GM12878 (cell line): ENCODE measurements around the gene TDP1. TPM values are rescaled to one million over a fixed set of nuclear protein-coding genes. Genes with fewer than 3 reads are reported as not detected.

Experiments used
- ATAC-seq: fragments of 200-7000 bp; cut with Tn5 transposase; 3 replicates; pipeline ENCODE4 v1.9.1; 2020; ENCODE audit warnings: mild to moderate bottlenecking, moderate library complexity
- BruUV-seq: library from RNA; stranded (reverse); fragments of 400-500 nt; replicated peaks from 2 replicates; lab custom pipeline; 2021; lab: Mats Ljungman, UMichigan
- CTCF ChIA-PET: fragments of 300-600 bp; sonication (Branson Sonifier 250); formaldehyde crosslinking; extraction: SDS; loops from one replicate; lab custom pipeline; 2021; ENCODE audit warnings: inconsistent platforms; lab: Yijun Ruan, JAX
- POLR2A ChIA-PET: fragments of 350-600 bp; formaldehyde crosslinking; extraction: SDS; loops from one replicate; lab custom pipeline; 2021; ENCODE audit warnings: inconsistent platforms; lab: Charles Lee
- RAD21 ChIA-PET: fragments of 300-600 bp; sonication (Branson Sonifier 250); formaldehyde crosslinking; loops from one replicate; lab custom pipeline; 2023; ENCODE audit warnings: antibody characterized with exemption; ENCODE audit not compliant: unreplicated experiment; lab: Charles Lee
- SMC1A ChIA-PET: fragments of 300-600 bp; sonication (Branson Sonifier 250); formaldehyde crosslinking; loops from one replicate; lab custom pipeline; 2023; ENCODE audit not compliant: unreplicated experiment, uncharacterized antibody; lab: Charles Lee
- DNase-seq: peaks from one replicate; pipeline ENCODE4 v3.0.0-alpha.2; 2011; ENCODE audit warnings: low read depth, low spot score
- FAIRE-seq: peaks from 3 replicates; lab custom pipeline; 2011; peaks lifted over from hg19 to GRCh38; lab: Jason Lieb, UNC
- H2AFZ ChIP-seq: 2 replicates; pipeline ENCODE4 v1.6.0; 2011; ENCODE audit warnings: low read depth, low read length, control low read depth; ENCODE audit not compliant: control insufficient read depth
- H3K27ac ChIP-seq: 2 replicates; pipeline ENCODE4 v1.5.1; 2011; ENCODE audit warnings: control low read depth; ENCODE audit not compliant: control insufficient read depth, insufficient read depth
- H3K27me3 ChIP-seq, 2 experiments: replicated peaks in 1 of 2; 2 replicates each; pipeline versions ENCODE4 v1.6.0 to v1.6.1; 2011; ENCODE audit warnings: low read length in 1 of 2; ENCODE audit not compliant: control insufficient read depth in 2 of 2, insufficient read depth in 2 of 2
- H3K36me3 ChIP-seq, 2 experiments: 2 replicates each; pipeline ENCODE4 v1.5.1; 2011; ENCODE audit warnings: low read length in 1 of 2; ENCODE audit not compliant: control insufficient read depth in 2 of 2, insufficient read depth in 2 of 2
- H3K4me1 ChIP-seq: 2 replicates; pipeline ENCODE4 v1.6.1; 2011; ENCODE audit warnings: mild to moderate bottlenecking, low read length, moderate library complexity, mixed read lengths; ENCODE audit not compliant: control insufficient read depth, insufficient read depth
- H3K4me2 ChIP-seq: 2 replicates; pipeline ENCODE4 v1.6.0; 2011; ENCODE audit warnings: control low read depth; ENCODE audit not compliant: control insufficient read depth, insufficient read depth
- H3K4me3 ChIP-seq: fragments of 200-600 bp; sonication (generic); 2 replicates; pipeline ENCODE4 v1.5.1; 2016
- H3K79me2 ChIP-seq: 2 replicates; pipeline ENCODE4 v1.6.0; 2011; ENCODE audit warnings: low read length; ENCODE audit not compliant: control insufficient read depth, insufficient read depth
- H3K9ac ChIP-seq: 2 replicates; pipeline ENCODE4 v1.8.0; 2011; ENCODE audit warnings: low read length, control low read depth, mixed read lengths; ENCODE audit not compliant: control insufficient read depth, insufficient read depth
- H3K9me3 ChIP-seq: replicated peaks from 3 replicates; pipeline ENCODE4 v1.5.1; 2011; ENCODE audit warnings: mild to moderate bottlenecking, low read length; ENCODE audit not compliant: control insufficient read depth, insufficient read depth
- H4K20me1 ChIP-seq: 2 replicates; pipeline ENCODE4 v1.6.0; 2011; ENCODE audit not compliant: control insufficient read depth, insufficient read depth
- BMI1 ChIP-seq: fragments of 450-650 bp; IDR thresholded peaks from 2 replicates; pipeline ENCODE4 v1.6.1; 2016; ENCODE audit warnings: mild to moderate bottlenecking, moderate library complexity, borderline replicate concordance
- ETV6 ChIP-seq, 2 experiments: fragments of 450-650 bp in 1 of 2; IDR thresholded peaks in 1 of 2; conservative IDR thresholded peaks in 1 of 2; 2 replicates each; pipeline ENCODE4 v1.6.1; 2014; ENCODE audit warnings: antibody characterized with exemption in 1 of 2, borderline replicate concordance in 1 of 2, low read depth in 1 of 2, mild to moderate bottlenecking in 1 of 2, moderate library complexity in 1 of 2
- HDAC6 ChIP-seq: fragments of 200-600 bp; sonication (generic); IDR thresholded peaks from one replicate; pipeline ENCODE4 v1.8.0; 2017; ENCODE audit warnings: antibody characterized with exemption; ENCODE audit not compliant: unreplicated experiment
- IKZF1 ChIP-seq: fragments of 450-650 bp; conservative IDR thresholded peaks from 2 replicates; pipeline ENCODE4 v1.6.1; 2017; ENCODE audit warnings: antibody characterized with exemption, mild to moderate bottlenecking
- PAX8 ChIP-seq: fragments of 450-650 bp; IDR thresholded peaks from 2 replicates; pipeline ENCODE4 v1.6.1; 2017; ENCODE audit warnings: mild to moderate bottlenecking, moderate library complexity
- PML ChIP-seq: IDR thresholded peaks from 2 replicates; pipeline ENCODE4 v1.6.1; 2012; ENCODE audit warnings: low read length, inconsistent platforms
- ZSCAN29 ChIP-seq: fragments of 450-650 bp; IDR thresholded peaks from 2 replicates; pipeline ENCODE4 v1.6.1; 2017; ENCODE audit warnings: mild to moderate bottlenecking, moderate library complexity
- WGBS: methylation state at CpG from one replicate; pipeline ENCODE4 v1.1.6; 2016; ENCODE audit warnings: low lambda C conversion rate; ENCODE audit not compliant: insufficient replicate concordance, insufficient coverage; ENCODE audit errors: missing lambda C conversion rate; 5-methylcytosine and 5-hydroxymethylcytosine counted together
- in situ Hi-C: fragments of 300-500 bp; cut with MboI; formaldehyde crosslinking; loops from 9 replicates; pipeline ENCODE4 v1.14.3; 2018; ENCODE audit warnings: mixed read lengths
- intact Hi-C: fragments of 100-400 bp; cut with micrococcal nuclease; formaldehyde crosslinking; loops from one replicate; pipeline ENCODE4 v1.14.2; 2022; ENCODE audit not compliant: unreplicated experiment
- polyA plus RNA-seq, 11 experiments: library from polyadenylated mRNA; depleted of rRNA in 4 of 11; unstranded in 6 of 11; stranded (reverse) in 5 of 11; fragments of >200 nt; fragmentation: Nextera tagmentation in 4 of 11; fragmentation: Illumina TruSeq in 1 of 11; extraction: Ambion mirVana in 4 of 11; extraction: Trizol in 1 of 11; gene quantifications; 1 replicate in 1 of 11; 2 replicates in 10 of 11; pipeline versions ENCODE4 v1.2.1 to v1.2.3, GENCODE V29; 2011 to 2016; ENCODE audit warnings: inconsistent platforms in 2 of 11, missing spikeins in 2 of 11, low read depth in 1 of 11
- total RNA-seq, 4 experiments: library from RNA; depleted of rRNA in 3 of 4; stranded (reverse); fragments of >200 nt in 3 of 4; fragmentation: Illumina TruSeq in 1 of 4; extraction: Trizol in 1 of 4; gene quantifications; 2 replicates each; pipeline versions ENCODE4 v1.2.1 to v1.2.3, GENCODE V29; 2013 to 2021
- TF ChIP-seq, protein P1 (sequence below): fragments of 450-650 bp; IDR thresholded peaks from 2 replicates; pipeline ENCODE4 v1.6.1; 2016; ENCODE audit warnings: mild to moderate bottlenecking
- TF ChIP-seq, protein P2 (sequence below): IDR thresholded peaks from 2 replicates; pipeline ENCODE4 v1.6.1; 2012; ENCODE audit warnings: improper control_type of control experiment, low read depth, low read length; ENCODE audit not compliant: insufficient replicate concordance
- TF ChIP-seq, protein P3 (sequence below): fragments of 450-650 bp; IDR thresholded peaks from 2 replicates; pipeline ENCODE4 v1.6.1; 2017; ENCODE audit warnings: antibody characterized with exemption, mild to moderate bottlenecking, moderate library complexity

The TDP1 gene
- total and polyA plus RNA-seq, 10 of the 15 experiments (the other 5 are each of a cell fraction or from before 2014, with no cell fraction given) = 40.2 to 60.4 (median 54.1) TPM

DNA sequence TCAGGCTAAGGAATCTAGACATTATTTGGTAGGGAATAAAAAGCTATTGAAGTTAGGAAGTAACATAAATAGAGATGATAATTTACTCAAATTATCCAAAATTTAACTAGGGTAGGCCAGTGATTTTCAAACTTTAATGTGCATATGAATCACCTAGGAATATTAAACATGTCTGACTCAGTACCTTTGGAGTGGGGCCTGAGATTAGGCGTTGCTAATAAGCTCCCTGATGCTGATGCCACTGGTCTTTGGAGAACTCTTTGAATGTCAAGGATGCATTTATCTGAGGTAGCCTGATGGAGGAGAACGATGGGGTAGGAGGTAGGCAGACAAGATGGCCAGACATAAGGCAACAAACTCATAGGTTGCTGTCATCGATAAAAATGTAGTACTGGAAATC is 34.4 kb upstream of the TDP1 start:
- Histone ChIP-seq H3K4me3 (no peak overlapping the region), H3K9ac (no peak overlapping the region), H3K36me3 (no peaks in the 10 kb centered on the region), H3K4me2 (no peak overlapping the region), H3K27me3 (no peaks in the 10 kb centered on the region), H3K27ac (no peak overlapping the region), H2AFZ (no peak overlapping the region), H4K20me1 (no peaks in the 10 kb centered on the region), H3K4me1 (no peaks in the 10 kb centered on the region), H3K79me2 (no peaks in the 10 kb centered on the region), H3K9me3 (no peaks in the 10 kb centered on the region)
- intact Hi-C loops (no loop called here), in situ Hi-C loops (no loop called here)
- BruUV-seq = no TSS peak
- ChIA-PET RAD21 (no interaction called here), SMC1A (no interaction called here), POLR2A (no interaction called here), CTCF (interaction anchor here (1.5 to 2.1 kb wide), 2 partner anchors 17 to 491 kb away, joined by 3 to 10 read pairs; no protein-coding TSS in a partner anchor)
- TF ChIP-seq, protein P1, sequence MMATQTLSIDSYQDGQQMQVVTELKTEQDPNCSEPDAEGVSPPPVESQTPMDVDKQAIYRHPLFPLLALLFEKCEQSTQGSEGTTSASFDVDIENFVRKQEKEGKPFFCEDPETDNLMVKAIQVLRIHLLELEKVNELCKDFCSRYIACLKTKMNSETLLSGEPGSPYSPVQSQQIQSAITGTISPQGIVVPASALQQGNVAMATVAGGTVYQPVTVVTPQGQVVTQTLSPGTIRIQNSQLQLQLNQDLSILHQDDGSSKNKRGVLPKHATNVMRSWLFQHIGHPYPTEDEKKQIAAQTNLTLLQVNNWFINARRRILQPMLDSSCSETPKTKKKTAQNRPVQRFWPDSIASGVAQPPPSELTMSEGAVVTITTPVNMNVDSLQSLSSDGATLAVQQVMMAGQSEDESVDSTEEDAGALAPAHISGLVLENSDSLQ = no peak
- TF ChIP-seq IKZF1 (no peak), PAX8 (no peak), BMI1 (no peak), HDAC6 (no peak), ETV6 (conservative IDR thresholded peaks at IDR 0.05 in 1 of 2, IDR thresholded peaks at IDR 0.05 in 1 of 2; ENCODE audit: borderline replicate concordance in 1 of 2, low read depth in 1 of 2) (no peak), ZSCAN29 (no peak), PML (no peak)
- TF ChIP-seq, protein P2, sequence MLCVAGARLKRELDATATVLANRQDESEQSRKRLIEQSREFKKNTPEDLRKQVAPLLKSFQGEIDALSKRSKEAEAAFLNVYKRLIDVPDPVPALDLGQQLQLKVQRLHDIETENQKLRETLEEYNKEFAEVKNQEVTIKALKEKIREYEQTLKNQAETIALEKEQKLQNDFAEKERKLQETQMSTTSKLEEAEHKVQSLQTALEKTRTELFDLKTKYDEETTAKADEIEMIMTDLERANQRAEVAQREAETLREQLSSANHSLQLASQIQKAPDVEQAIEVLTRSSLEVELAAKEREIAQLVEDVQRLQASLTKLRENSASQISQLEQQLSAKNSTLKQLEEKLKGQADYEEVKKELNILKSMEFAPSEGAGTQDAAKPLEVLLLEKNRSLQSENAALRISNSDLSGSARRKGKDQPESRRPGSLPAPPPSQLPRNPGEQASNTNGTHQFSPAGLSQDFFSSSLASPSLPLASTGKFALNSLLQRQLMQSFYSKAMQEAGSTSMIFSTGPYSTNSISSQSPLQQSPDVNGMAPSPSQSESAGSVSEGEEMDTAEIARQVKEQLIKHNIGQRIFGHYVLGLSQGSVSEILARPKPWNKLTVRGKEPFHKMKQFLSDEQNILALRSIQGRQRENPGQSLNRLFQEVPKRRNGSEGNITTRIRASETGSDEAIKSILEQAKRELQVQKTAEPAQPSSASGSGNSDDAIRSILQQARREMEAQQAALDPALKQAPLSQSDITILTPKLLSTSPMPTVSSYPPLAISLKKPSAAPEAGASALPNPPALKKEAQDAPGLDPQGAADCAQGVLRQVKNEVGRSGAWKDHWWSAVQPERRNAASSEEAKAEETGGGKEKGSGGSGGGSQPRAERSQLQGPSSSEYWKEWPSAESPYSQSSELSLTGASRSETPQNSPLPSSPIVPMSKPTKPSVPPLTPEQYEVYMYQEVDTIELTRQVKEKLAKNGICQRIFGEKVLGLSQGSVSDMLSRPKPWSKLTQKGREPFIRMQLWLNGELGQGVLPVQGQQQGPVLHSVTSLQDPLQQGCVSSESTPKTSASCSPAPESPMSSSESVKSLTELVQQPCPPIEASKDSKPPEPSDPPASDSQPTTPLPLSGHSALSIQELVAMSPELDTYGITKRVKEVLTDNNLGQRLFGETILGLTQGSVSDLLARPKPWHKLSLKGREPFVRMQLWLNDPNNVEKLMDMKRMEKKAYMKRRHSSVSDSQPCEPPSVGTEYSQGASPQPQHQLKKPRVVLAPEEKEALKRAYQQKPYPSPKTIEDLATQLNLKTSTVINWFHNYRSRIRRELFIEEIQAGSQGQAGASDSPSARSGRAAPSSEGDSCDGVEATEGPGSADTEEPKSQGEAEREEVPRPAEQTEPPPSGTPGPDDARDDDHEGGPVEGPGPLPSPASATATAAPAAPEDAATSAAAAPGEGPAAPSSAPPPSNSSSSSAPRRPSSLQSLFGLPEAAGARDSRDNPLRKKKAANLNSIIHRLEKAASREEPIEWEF = no peak
- TF ChIP-seq, protein P3, sequence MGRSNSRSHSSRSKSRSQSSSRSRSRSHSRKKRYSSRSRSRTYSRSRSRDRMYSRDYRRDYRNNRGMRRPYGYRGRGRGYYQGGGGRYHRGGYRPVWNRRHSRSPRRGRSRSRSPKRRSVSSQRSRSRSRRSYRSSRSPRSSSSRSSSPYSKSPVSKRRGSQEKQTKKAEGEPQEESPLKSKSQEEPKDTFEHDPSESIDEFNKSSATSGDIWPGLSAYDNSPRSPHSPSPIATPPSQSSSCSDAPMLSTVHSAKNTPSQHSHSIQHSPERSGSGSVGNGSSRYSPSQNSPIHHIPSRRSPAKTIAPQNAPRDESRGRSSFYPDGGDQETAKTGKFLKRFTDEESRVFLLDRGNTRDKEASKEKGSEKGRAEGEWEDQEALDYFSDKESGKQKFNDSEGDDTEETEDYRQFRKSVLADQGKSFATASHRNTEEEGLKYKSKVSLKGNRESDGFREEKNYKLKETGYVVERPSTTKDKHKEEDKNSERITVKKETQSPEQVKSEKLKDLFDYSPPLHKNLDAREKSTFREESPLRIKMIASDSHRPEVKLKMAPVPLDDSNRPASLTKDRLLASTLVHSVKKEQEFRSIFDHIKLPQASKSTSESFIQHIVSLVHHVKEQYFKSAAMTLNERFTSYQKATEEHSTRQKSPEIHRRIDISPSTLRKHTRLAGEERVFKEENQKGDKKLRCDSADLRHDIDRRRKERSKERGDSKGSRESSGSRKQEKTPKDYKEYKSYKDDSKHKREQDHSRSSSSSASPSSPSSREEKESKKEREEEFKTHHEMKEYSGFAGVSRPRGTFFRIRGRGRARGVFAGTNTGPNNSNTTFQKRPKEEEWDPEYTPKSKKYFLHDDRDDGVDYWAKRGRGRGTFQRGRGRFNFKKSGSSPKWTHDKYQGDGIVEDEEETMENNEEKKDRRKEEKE = no peak
- ATAC-seq (no peak), DNase-seq (no peak), FAIRE-seq (no peak)
- WGBS = 77% methylated on average over 3 of the region's 3 CpGs
